BLaER1 (cell line): ENCODE measurements around the gene BUD13.

Source experiments
- H3K27ac ChIP-seq: shearing (Covaris generic); formaldehyde crosslinking; 2 replicates; pipeline ENCODE4 v1.8.1; 2022
- H3K27me3 ChIP-seq: shearing (Covaris generic); formaldehyde crosslinking; 2 replicates; pipeline ENCODE4 v1.8.1; 2022
- H3K36me3 ChIP-seq: shearing (Covaris generic); formaldehyde crosslinking; 2 replicates; pipeline ENCODE4 v1.8.1; 2022
- H3K4me1 ChIP-seq: shearing (Covaris generic); formaldehyde crosslinking; 2 replicates; pipeline ENCODE4 v1.8.1; 2022
- H3K4me2 ChIP-seq: shearing (Covaris generic); formaldehyde crosslinking; 2 replicates; pipeline ENCODE4 v1.8.1; 2022
- H3K4me3 ChIP-seq: shearing (Covaris generic); formaldehyde crosslinking; 2 replicates; pipeline ENCODE4 v1.8.1; 2022
- H3K9ac ChIP-seq: shearing (Covaris generic); formaldehyde crosslinking; 2 replicates; pipeline ENCODE4 v1.8.1; 2022
- H3K9me3 ChIP-seq: shearing (Covaris generic); formaldehyde crosslinking; 2 replicates; pipeline ENCODE4 v1.8.1; 2022
- H4K20me1 ChIP-seq: shearing (Covaris generic); formaldehyde crosslinking; 2 replicates; pipeline ENCODE4 v1.8.1; 2022
- Cebpa-rat ChIP-seq: shearing (Covaris generic); IDR thresholded peaks from 2 replicates; pipeline ENCODE4 v1.8.1; 2022

The BUD13 gene

DNA sequence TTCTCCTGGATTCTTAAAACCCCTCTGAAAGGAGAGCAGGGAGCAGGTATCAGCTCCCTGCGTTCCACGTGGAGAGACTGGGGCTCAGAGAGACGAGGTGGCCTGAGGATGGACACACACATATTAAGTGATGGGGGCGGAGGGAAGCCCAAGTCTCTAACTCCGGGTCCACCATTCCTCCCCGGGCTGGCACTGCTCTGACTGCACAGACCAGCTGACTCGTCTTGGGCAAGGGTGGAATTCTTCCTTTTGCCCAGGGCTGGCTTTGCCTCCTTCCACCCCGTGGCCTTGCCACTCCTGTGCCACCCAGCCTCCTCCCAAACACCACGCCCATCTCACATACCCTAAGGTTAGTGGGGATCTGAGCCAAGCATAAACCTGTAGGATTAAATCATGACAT lies 65.0 kb downstream of the BUD13 start:
- no peaks in the 10 kb centered on the region for H3K9me3 ChIP-seq
- no peaks in the 10 kb centered on the region for H4K20me1 ChIP-seq
- H3K36me3 ChIP-seq = no peaks in the 10 kb centered on the region
- TF ChIP-seq Cebpa-rat = no peak
- H3K4me1 ChIP-seq = peaks cover 16% of the 10 kb centered on the region
- H3K27ac ChIP-seq = no peak overlapping the region
- H3K4me3 ChIP-seq = no peak overlapping the region
- H3K9ac ChIP-seq = no peak overlapping the region
- no peak overlapping the region for H3K4me2 ChIP-seq
- no peaks in the 10 kb centered on the region for H3K27me3 ChIP-seq

DNA sequence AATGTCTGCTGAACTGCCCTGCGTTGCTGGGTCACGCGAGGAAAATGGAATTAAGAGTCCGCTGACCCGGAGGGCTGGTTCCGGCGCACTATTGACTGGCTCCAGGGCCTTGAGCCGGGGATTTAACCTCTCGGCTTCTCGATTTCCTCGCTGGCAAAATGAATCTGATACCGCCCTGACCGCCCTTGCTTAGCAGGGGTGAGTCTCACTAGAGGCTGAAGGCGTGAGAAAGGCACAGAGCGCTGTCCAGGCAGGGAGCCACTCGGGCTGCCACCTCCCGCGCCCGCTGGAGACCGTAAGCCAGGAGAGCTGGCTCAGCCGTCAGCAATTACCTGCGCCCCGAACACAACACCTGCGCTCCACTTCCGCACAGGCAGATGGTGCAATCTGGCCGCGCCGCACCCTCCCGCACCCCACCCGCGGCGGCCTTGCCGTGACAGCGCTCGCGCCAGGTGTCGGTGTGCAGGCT lies 65.6 kb downstream of the BUD13 start:
- no peak overlapping the region for H3K9ac ChIP-seq
- no peak overlapping the region for H3K4me3 ChIP-seq
- no peaks in the 10 kb centered on the region for H4K20me1 ChIP-seq
- H3K9me3 ChIP-seq = no peaks in the 10 kb centered on the region
- no peak for TF ChIP-seq Cebpa-rat
- H3K4me2 ChIP-seq = no peak overlapping the region
- no peak overlapping the region for H3K27ac ChIP-seq
- no peaks in the 10 kb centered on the region for H3K27me3 ChIP-seq
- H3K4me1 ChIP-seq = peaks cover 19% of the 10 kb centered on the region
- no peaks in the 10 kb centered on the region for H3K36me3 ChIP-seq

DNA sequence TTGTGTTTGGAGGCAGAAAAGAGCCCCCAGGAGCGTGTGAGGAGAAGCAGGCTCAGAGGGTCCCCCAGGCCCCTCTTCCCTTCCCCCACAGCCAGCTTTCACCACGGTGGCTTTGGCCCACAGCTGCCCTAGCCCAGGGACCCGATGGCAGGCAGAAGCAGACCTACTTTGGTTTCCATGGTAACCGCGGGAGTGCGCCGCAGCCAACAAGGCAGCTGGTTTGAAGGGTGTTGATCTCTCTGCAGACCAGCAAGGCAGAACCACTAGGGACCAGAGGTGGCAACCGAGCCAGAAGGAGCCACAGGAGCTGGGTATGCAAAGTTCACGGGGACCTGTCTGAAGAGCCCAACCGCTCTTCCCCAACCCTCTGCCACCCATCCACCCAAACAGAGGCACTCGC lies 69.4 kb downstream of the BUD13 start:
- Histone ChIP-seq H3K4me2 (peak overlapping the region; percentile 76), H3K27ac (no peak overlapping the region)
- TF ChIP-seq Cebpa-rat = no peak

GRCh38 chr11:116702772-116703385 lies 69.9 kb downstream of the BUD13 start:
- TF ChIP-seq Cebpa-rat = no peak
- Histone ChIP-seq H3K27me3 (no peaks in the 10 kb centered on the region), H3K36me3 (no peaks in the 10 kb centered on the region), H4K20me1 (no peaks in the 10 kb centered on the region), H3K4me2 (peak overlapping the region; percentile 76), H3K27ac (no peak overlapping the region), H3K9me3 (no peaks in the 10 kb centered on the region), H3K4me1 (peaks cover 19% of the 10 kb centered on the region), H3K9ac (no peak overlapping the region), H3K4me3 (no peak overlapping the region)

More for the DNA sequence above, 69.4 kb downstream of the BUD13 start:
- no peak overlapping the region for H3K4me3 ChIP-seq
- H3K27me3 ChIP-seq = no peaks in the 10 kb centered on the region
- H3K9ac ChIP-seq = no peak overlapping the region
- H4K20me1 ChIP-seq = no peaks in the 10 kb centered on the region
- no peaks in the 10 kb centered on the region for H3K9me3 ChIP-seq
- H3K36me3 ChIP-seq = no peaks in the 10 kb centered on the region
- peaks cover 19% of the 10 kb centered on the region for H3K4me1 ChIP-seq

DNA sequence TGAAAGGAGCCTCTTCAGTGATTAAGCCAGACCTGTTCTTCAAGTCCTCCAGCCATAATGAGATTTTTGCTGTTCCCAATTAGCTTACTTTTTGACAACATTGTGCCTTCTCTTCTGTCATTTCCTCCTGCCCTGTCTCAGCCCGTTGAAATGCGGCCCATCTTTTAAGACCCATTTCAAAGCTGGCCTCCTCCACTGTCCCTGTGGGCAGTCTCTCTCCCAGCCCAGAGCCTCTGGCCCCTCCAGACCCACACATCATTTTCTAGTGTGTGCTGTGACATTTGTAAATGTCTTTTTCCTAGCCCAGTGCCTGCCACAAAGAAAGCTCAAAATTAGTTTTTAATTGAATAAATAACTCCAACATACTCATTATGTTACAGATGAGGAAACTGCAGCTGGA lies 70.9 kb downstream of the BUD13 start:
- Histone ChIP-seq H3K9me3 (no peaks in the 10 kb centered on the region), H3K27me3 (no peaks in the 10 kb centered on the region), H3K4me3 (no peak overlapping the region), H4K20me1 (no peaks in the 10 kb centered on the region), H3K4me1 (peaks cover 19% of the 10 kb centered on the region), H3K27ac (no peak overlapping the region), H3K4me2 (no peak overlapping the region), H3K36me3 (no peaks in the 10 kb centered on the region), H3K9ac (no peak overlapping the region)
- TF ChIP-seq Cebpa-rat = no peak

DNA sequence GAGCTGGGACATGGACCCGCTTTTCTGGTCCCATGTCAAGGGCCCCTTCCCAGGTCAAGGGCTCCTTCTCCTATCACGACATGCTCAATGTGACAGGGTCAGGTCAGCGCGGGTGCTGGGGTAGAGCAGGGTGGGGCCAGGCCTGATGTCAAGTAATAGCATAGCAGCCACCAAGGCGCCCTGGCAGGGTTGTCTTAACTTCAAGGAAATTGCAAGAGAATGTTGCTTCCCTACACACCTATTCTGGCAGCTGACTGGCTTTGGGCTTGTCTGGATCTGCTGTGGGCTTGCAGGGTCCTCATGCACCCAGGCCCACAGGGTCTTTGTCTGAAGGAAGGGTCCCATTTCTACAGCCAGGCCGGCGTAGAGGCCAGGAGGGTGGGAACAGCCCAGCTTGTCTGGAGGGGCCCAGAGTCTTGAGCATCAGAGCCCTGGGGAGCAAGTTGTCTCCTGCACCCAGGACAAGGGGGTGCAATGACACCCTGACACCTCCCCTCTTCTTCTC lies 71.4 kb downstream of the BUD13 start:
- Histone ChIP-seq H4K20me1 (no peaks in the 10 kb centered on the region), H3K9me3 (no peaks in the 10 kb centered on the region), H3K4me1 (peaks cover 19% of the 10 kb centered on the region), H3K27me3 (no peaks in the 10 kb centered on the region), H3K4me2 (no peak overlapping the region), H3K36me3 (no peaks in the 10 kb centered on the region), H3K27ac (no peak overlapping the region), H3K4me3 (no peak overlapping the region), H3K9ac (no peak overlapping the region)
- no peak for TF ChIP-seq Cebpa-rat

GRCh38 chr11:116700586-116701220 lies 72.1 kb downstream of the BUD13 start:
- H3K4me1 ChIP-seq = peaks cover 19% of the 10 kb centered on the region
- TF ChIP-seq Cebpa-rat = no peak
- H3K27ac ChIP-seq = no peak overlapping the region
- no peak overlapping the region for H3K9ac ChIP-seq
- H3K4me3 ChIP-seq = no peak overlapping the region
- no peaks in the 10 kb centered on the region for H3K36me3 ChIP-seq
- H3K27me3 ChIP-seq = no peaks in the 10 kb centered on the region
- no peak overlapping the region for H3K4me2 ChIP-seq
- no peaks in the 10 kb centered on the region for H4K20me1 ChIP-seq
- H3K9me3 ChIP-seq = no peaks in the 10 kb centered on the region
